Measurements from ENCODE around the gene LBH.

DNA sequence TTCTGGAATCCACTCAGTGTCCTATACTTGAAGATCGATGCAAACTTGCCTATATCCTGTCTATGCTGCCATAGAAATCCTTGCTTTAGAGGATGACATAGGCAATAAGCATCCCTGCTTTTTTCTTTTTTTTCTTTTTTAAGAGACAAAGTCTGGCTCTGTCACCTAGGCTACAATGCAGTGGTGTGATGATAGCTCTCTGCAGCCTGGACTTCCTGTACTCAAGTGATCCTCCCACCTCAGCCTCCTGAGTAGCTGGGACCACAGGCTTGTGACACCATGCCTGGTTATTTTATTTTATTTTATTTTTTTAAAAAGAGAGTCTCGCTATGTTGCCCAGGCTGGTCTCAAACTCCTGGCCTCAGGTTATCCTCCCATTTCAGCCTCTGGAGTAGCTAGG, 76.9 kb downstream of the LBH start:
- TF ChIP-seq, protein P1, sequence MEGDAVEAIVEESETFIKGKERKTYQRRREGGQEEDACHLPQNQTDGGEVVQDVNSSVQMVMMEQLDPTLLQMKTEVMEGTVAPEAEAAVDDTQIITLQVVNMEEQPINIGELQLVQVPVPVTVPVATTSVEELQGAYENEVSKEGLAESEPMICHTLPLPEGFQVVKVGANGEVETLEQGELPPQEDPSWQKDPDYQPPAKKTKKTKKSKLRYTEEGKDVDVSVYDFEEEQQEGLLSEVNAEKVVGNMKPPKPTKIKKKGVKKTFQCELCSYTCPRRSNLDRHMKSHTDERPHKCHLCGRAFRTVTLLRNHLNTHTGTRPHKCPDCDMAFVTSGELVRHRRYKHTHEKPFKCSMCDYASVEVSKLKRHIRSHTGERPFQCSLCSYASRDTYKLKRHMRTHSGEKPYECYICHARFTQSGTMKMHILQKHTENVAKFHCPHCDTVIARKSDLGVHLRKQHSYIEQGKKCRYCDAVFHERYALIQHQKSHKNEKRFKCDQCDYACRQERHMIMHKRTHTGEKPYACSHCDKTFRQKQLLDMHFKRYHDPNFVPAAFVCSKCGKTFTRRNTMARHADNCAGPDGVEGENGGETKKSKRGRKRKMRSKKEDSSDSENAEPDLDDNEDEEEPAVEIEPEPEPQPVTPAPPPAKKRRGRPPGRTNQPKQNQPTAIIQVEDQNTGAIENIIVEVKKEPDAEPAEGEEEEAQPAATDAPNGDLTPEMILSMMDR (IDR thresholded peaks at IDR 0.05; ENCODE audit: insufficient read depth, low read depth, low read length) = no peak
- TF ChIP-seq EZH2 (IDR thresholded peaks at IDR 0.05; ENCODE audit: insufficient read depth, low read length) = no peak
